HG02588 (cell line): Measurements from ENCODE around the gene SIGLEC15.
"Not testable (repeated sequence)": the region's sequence is repeated elsewhere in the genome, so short reads cannot be mapped to it uniquely, and the experiment has no call there.

Experiments used
- ATAC-seq: cut with Tn5 transposase; IDR thresholded peaks from one replicate; pipeline ENCODE4 v1.9.1; 2021; ENCODE audit warnings: mild to moderate bottlenecking, moderate library complexity; ENCODE audit not compliant: unreplicated experiment

Gene SIGLEC15

DNA sequence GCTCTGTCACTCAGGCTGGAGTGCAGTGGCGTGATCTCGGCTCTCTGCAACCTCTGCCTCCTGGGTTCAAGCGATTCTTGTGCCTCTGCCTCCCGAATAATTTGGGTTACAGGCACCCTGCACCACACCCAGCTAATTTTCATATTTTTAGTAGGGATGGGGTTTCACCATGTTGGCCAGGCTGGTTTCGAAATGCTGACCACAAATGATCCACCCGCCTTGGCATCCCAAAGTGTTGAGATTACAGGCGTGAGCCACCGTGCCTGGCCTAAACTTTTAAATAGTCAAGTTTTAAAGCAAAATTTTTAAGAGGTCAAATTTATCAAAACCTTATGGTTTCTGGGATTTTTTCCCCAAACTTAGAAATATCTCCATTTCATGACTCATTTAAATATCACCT, 6.7 kb upstream of the SIGLEC15 start:
- not testable (repeated sequence) for ATAC-seq

DNA sequence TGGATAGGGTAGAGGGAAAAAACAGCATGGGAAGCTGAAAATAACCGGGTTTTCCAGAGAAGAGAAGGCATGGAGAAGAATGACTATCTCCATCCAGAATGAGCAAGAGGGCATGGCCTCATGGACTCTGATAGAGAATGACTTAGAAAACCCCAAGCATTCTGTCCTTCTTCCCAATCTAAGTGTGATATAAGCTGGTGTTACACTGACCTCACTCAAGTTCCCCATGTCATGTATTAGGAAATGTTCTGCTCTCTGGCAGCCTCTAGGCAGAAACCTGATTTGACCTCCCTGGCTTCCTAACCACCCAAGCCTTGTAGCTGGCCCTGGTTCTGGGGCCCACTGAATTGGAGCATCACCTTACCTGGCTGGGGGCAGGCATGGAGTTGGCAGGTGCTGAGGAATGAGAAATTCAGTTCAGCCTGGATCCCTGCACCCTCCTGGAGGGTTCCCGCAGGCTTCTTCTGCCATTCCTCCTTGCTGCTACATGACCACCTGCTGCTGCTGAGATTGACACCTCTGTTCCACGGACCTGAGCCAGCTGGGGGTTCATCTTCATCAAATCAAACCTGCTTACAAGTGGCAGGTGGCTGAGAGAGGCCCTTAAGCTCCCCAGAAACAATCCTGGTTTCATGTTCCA, 5.2 kb upstream of the SIGLEC15 start:
- ATAC-seq = no peak

DNA sequence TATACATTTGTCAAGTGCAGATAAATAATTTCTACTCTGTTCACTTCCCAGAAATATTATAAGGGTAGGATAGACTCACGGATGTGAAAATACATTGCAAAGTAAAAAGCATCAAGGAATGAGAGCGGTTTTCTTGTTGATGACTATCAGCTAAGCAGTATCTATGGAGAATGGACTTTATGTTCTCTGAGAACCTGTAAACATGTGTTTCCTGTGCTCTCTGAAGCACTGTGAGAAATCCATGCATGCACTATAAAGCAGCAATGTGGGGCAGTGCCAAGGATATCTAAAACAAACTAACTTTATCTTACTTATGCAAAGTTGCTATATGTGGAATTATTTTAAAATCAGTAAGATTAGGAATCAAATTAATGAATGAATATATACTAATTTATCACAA, 4.4 kb upstream of the SIGLEC15 start:
- no peak for ATAC-seq

DNA sequence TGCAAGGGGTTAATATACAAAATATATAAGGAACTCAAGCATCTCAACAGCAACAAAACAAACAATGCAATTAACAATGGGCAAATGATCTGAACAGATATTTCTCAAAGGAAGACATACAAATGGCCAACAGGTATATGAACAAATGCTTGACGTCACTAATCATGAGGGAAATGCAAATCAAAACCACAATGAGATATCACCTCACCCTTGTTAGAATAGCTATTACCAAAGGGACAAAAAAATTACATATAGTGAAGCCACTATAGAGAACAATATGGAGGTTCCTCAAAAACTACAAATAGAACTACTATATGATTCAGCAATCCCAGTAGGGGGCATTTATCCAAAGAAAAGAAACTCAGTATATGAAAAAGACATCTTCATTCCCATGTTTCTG, 3.8 kb upstream of the SIGLEC15 start:
- no peak for ATAC-seq

DNA sequence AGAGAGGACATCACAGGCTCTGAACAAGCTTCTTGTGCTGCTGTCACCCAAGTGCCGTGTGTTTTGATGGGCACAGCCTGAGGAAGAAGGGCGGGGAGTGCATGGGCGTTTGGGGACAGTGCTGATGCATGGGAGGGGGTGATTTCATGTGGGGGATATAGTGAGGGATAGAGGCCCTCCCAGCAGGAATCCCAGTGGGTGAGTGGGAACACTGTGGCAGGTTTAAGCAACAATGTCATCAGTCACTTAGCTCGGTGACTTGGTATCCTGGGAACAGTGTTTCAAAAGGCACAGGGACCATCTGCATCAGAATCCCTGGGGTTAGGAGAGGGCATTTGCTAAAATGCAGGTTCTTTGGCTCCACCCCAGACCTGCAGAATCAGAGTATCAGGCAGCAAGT, 609 bp downstream of the SIGLEC15 start:
- ATAC-seq = no peak

DNA sequence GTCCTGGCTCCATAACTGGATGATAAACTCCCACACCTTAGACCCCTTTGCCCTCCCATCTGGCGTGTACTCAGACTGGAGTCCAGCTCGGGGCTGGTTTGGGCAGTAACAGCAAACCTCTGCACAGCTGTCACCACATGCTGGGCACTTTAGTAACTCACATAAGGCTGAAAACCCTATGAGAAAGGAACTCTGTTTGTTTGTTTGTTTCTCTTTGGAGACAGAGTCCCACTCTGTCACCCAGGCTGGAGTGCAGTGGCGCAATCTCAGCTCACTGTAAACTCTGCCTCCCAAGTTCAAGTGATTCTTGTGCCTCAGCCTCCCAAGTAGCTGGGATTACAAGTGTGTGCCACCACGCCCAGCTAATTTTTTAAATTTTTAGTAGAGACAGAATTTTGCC, 1.2 kb downstream of the SIGLEC15 start:
- ATAC-seq = not testable (repeated sequence)

DNA sequence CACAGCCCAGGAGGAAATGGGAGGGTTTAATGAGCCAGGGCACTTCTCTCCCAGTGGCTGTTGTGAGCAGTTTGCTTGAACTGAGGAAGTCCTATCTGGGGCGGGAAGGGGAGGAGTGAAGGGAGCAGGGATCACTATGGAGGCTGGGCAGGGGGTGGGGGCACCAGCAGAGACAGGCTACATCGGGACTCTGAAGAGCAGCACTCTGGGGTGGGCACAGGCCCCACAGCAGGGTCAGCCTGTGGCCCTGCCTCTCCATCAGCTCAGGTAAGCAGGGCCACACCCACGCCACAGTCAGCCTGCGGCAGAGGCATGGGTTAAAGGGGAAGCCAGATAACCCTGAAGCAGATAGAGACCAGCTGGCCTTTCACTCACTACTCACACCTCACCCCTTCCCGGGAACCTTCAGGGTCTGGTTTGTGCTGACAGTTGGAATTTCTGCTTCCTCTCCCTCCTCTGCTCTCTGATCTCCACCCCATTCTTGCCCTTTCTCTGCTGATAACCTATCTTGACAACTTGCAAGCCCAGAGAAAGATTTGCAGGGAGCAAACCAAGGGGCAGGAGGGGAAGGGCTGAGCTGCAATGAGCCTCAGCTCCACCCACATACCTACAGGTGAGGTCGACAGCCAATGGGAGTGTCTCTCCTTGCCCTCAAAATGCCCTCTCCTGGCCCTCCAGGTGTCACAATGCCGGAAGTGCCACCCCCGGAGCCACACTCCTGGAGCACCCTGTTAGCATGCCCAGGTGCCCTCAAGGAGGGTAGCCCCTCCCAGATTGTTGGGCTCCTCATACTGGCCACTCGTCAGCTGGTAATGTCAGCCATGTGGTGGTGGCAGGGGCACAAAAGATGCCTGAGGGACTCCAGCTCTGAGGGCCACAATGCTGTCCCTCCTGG, 3.7 kb downstream of the SIGLEC15 start:
- no peak for ATAC-seq

DNA sequence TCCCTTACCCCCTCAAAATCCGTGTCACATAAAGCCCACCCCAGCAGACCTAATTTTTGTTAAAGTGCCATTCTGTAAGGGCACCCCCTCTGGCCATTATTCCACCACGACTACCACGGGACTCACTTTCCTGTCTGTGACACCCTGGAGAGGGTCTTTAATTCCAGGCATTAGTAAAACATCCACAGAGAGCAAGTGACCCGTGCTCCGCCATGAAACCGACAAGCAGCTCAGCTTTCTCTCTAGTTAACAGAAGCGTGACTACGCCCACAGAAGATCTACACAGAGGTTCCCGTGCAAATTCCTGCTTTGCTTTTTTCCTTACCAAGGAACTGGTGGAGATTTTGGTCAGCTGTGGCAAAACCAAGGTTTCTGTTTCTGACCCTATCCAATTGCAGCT, 4.4 kb downstream of the SIGLEC15 start:
- ATAC-seq = no peak

DNA sequence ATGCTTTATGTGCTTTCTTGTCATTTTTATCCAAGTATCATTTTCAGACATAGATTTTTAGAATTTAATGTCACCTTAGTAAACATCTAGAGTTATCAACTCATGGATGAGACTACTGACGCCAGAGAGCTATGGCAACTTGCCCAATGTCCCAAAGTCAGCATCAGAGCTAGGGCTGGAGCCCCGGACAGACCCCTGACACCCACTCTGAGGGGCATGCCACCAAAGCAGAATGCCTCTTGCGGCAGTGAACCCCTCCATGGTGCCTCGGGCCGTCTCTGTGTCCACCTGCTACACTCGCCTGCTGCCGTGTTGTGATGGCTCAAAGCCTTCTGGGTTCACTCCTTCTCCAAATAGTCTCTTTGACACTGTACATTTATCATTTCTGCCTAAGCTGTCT, 5.4 kb downstream of the SIGLEC15 start:
- ATAC-seq = no peak

DNA sequence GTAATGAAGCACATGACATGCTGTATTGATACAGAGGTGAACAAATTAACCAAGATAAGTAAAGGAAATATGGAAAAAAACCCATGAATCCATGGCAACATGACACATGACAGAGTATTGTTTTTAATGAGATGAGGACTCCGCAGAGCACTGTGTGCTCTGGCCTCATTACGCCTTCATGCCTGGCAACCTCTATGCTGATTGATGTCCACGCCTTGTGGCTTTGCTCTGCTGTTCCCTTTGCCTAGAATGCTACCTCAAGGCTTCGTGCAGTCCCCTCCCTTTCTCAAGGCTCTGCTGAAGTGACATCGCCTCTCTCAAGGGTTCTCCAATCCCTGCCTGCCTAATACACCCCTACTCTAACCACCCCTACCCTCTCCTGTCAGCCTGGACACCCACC, 8.4 kb downstream of the SIGLEC15 start:
- ATAC-seq = no peak

DNA sequence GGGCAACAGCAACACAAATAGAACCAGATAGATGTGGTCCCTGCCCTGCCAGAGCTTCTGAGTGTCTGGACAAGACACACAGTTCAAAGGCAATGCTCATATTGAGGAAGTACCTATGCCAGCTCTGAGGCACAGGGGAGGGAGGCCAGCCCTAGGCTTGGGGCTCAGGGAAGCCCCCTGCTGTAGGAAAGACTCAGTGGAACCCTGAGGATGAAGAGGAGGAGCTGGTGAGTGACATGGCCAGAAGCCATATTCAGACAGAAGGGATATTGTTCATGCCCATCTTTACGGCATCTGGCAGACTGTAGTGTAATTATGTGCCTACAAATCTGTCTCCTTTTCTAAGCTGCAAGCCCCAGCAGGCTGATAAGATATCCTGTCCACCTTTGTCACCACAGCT, 8.8 kb downstream of the SIGLEC15 start:
- ATAC-seq = no peak

DNA sequence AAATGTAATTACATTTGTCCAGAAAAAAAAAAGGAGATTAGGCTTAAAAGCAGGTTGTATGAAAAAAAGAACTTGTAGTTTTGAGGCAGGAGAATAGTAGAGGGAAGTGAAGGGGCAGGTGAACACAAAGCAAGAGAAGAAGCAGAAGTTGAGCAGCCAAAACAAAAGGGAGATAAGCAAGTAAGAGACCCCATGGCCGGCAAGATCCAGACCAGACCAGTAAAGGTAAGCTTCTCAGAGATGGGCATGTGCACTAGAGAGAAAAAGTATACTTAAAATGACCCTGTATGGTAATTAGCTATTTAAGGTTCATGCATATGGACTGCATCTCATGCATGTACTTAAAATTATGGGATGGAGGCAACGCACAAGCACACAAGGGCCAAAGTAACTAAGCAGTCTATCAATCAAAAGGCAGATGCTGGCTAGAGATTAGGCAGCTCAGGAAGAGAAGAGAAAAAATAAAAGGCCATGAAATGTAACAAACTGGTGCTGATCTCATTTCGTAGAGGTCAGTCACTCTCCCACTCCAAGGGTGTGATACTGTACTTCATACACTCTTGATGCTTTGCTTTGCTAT, 9.7 kb downstream of the SIGLEC15 start:
- no peak for ATAC-seq

DNA sequence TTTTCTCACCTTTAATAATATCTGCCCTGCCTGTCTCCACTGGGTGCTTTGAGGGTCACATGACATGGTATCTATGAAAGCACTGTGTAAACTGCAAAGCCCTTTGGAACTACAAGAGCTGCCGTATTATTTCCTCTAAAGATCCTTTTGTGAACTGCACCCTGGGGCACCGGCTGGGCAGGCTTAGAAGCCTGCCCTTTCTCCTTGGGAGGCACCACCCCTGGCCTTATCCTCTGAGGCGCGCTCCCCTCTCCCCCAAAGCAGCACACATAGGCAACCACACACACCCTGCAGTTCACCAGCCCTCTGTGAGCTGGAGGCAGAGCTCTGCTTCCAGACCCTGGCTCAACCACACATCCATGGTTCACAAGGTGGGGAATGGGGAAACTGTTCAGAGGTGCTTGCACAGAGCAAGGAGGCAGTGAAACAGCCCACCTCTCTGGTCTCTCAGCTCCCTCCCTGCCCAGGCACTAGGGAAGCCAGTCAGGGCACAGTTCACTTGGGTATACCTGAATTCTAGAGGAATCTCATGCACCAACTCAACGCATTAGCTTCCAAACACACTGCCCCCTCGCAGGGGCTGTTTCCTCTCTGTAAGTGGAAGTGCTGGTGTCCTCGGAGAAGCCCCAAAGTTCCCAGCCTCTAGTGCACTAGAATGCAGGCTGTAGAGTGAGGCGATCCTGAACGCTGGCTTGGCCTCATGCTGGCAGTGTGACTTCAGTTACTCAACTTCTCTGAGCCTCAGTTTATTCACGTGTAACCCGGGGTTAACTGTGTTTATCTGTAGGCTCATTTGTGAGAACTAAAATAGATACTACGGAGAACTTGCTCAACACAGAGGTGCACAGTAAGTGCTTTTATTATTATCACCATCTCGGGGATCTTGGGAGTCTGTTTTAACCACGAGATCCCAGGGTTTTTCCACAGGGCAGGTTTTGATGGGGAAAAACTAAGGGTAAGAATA, 11.0 kb downstream of the SIGLEC15 start:
- no peak for ATAC-seq

DNA sequence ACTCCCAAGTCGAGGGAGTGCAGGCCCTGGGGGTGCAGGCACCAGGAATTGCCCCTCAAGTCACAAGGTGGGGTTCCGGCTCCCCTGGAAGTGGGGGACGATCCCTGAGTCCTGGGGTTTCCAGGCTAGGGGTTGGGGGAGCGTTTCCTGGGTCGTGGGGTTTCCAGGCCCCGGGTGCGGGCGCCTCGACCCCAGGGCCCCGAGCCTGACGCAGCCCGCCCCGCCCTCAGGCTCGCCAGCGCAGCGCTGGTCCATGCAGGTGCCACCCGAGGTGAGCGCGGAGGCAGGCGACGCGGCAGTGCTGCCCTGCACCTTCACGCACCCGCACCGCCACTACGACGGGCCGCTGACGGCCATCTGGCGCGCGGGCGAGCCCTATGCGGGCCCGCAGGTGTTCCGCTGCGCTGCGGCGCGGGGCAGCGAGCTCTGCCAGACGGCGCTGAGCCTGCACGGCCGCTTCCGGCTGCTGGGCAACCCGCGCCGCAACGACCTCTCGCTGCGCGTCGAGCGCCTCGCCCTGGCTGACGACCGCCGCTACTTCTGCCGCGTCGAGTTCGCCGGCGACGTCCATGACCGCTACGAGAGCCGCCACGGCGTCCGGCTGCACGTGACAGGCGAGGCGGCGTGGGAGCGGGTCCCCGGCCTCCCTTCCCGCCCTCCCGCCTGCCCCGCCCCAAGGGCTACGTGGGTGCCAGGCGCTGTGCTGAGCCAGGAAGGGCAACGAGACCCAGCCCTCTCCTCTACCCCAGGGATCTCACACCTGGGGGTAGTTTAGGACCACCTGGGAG, 12.0 kb downstream of the SIGLEC15 start:
- no peak for ATAC-seq

DNA sequence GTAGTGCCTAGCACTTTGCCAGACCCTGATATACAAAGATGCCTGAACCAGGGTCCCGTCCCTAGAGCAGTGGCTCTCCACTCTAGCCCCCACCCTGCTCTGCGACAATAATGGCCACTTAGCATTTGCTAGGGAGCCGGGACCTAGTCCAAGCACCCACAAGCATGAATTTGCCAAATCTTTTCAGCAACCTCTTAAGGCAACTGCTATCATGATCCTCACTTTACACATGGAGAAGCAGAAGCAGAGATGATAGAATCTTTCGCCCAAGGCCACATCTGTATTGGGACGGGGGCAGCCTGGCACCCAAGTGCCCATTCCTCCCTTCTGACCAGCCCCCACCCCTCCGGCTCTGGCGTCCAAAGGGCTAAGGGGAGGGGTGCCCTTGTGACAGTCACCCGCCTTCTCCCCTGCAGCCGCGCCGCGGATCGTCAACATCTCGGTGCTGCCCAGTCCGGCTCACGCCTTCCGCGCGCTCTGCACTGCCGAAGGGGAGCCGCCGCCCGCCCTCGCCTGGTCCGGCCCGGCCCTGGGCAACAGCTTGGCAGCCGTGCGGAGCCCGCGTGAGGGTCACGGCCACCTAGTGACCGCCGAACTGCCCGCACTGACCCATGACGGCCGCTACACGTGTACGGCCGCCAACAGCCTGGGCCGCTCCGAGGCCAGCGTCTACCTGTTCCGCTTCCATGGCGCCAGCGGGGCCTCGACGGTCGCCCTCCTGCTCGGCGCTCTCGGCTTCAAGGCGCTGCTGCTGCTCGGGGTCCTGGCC, 13.0 kb downstream of the SIGLEC15 start:
- ATAC-seq = no peak

DNA sequence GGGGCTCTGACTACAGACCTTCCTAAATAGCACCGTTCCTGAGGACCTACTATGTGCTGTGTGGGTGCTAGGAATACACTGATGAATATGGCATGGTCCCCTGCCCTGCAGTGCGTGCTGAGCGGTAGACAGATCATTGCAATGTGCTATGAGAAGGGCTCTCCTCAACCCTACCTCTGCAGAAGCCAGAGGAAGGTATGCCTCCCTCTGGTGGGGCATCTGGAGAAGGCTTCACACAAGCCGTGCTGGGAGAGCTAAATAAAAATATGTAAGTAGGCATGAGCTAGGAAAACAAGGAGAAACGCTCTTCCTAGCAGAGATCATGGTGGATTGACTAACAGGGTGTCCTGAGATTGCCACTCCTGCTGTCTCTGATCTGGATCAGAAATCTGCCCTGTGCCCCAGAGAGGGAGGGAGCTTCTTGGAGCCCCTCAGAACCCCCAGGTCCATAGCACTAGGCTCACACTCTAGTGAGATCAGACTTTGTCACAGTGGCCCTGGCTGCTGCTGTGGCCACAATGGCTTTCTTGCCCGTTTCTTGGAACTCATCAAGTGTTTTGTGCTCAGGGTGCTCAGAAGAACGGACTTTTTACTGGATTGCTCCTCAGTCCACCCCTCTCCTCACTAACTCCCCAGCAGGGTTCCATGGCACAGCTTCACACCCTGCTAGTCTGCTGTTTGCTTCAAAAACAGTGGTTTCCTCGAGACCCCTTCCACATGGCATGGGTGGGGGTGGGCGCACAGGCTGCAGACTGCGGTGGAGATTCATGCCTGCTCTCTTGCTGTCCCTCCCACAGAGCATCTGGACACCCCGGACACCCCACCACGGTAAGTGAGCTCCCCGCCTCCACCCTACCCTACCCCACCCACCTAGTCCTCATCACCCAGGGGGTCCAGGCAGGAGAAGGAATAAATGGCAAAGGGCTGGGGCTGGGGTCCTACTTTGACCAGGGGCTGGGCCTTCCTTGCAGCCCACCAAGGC, 14.2 kb downstream of the SIGLEC15 start:
- no peak for ATAC-seq

DNA sequence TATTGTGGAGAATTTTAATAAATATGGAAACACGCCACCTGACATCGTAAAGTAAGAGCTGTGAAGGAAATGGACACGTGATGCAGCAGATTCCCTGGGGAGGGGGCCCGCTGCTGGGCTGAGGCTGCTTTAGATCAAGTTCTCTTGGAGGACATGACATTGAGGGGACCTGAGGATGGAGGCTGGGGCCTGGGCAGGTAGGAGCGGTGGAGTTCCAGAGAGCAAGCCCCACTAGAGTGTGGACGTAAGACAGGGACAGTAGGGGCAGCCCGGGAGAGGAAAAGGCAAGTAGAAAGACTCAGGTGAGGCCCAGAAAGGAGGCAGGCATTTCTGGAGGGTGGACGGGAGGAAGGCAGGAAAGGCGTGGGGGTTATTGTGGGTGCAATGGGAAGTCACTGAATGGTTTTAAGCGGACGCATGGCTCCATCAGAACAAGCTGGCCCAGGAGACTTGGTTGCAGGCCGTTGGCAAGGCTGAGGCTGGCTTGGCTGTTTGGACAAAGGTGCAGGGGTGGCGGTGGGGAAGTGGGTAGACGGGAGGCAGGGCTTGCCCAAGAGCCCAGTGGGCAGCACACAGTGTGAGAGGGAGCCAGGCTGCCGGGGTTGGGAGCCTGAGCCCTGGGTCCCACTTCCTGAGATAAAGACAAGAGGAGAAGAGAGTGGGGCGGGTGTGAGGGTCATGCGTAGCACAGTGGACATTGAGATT, 15.7 kb downstream of the SIGLEC15 start:
- ATAC-seq = no peak
